HEK293 (cell line): ENCODE data around the gene CORO7.
A peak's percentile ranks its signal among the peaks of the same experiment; 100 is the strongest.

Source experiments
- BCL11B ChIP-seq: fragments of 450-650 bp; formaldehyde crosslinking; IDR thresholded peaks from 2 replicates; pipeline ENCODE4 v1.5.1; 2016; ENCODE audit warnings: low read depth, missing biosample characterization, missing genetic modification characterization
- HOXD13 ChIP-seq: sonication (generic); formaldehyde crosslinking; IDR thresholded peaks from 2 replicates; pipeline ENCODE4 v1.8.0; 2022; ENCODE audit warnings: missing genetic modification reagents, borderline replicate concordance
- KLF1 ChIP-seq: fragments of 450-650 bp; formaldehyde crosslinking; IDR thresholded peaks from 2 replicates; pipeline ENCODE4 v1.5.1; 2016; ENCODE audit warnings: missing biosample characterization, missing genetic modification characterization
- OSR2 ChIP-seq: fragments of 450-650 bp; formaldehyde crosslinking; IDR thresholded peaks from 2 replicates; pipeline ENCODE4 v1.5.1; 2016; ENCODE audit warnings: missing biosample characterization, missing genetic modification characterization
- RBAK ChIP-seq: fragments of 450-650 bp; formaldehyde crosslinking; IDR thresholded peaks from 2 replicates; pipeline ENCODE4 v1.5.1; 2016; ENCODE audit warnings: missing biosample characterization, missing genetic modification characterization
- REPIN1 ChIP-seq: fragments of 450-650 bp; formaldehyde crosslinking; IDR thresholded peaks from 2 replicates; pipeline ENCODE4 v1.5.1; 2017; ENCODE audit warnings: missing biosample characterization, missing genetic modification characterization, low read depth
- SCRT2 ChIP-seq: fragments of 450-650 bp; formaldehyde crosslinking; IDR thresholded peaks from 2 replicates; pipeline ENCODE4 v1.5.1; 2016; ENCODE audit warnings: missing biosample characterization, missing genetic modification characterization
- WT1 ChIP-seq: fragments of 450-650 bp; formaldehyde crosslinking; IDR thresholded peaks from 2 replicates; pipeline ENCODE4 v1.5.1; 2016; ENCODE audit warnings: missing biosample characterization, missing genetic modification characterization
- ZBTB17 ChIP-seq: fragments of 450-650 bp; formaldehyde crosslinking; IDR thresholded peaks from 2 replicates; pipeline ENCODE4 v1.5.1; 2016; ENCODE audit warnings: missing biosample characterization, missing genetic modification characterization
- ZBTB8A ChIP-seq: fragments of 450-650 bp; formaldehyde crosslinking; IDR thresholded peaks from 2 replicates; pipeline ENCODE4 v1.5.1; 2016; ENCODE audit warnings: missing biosample characterization, missing genetic modification characterization
- ZFP37 ChIP-seq: fragments of 450-650 bp; formaldehyde crosslinking; IDR thresholded peaks from 2 replicates; pipeline ENCODE4 v1.5.1; 2016; ENCODE audit warnings: missing biosample characterization, missing genetic modification characterization
- ZNF138 ChIP-seq: fragments of 450-650 bp; formaldehyde crosslinking; IDR thresholded peaks from 2 replicates; pipeline ENCODE4 v1.5.1; 2016; ENCODE audit warnings: missing biosample characterization, missing genetic modification characterization, borderline replicate concordance
- ZNF16 ChIP-seq: fragments of 450-650 bp; formaldehyde crosslinking; IDR thresholded peaks from 2 replicates; pipeline ENCODE4 v1.5.1; 2016; ENCODE audit warnings: low read depth, missing biosample characterization, missing genetic modification characterization
- ZNF2 ChIP-seq: fragments of 450-650 bp; formaldehyde crosslinking; IDR thresholded peaks from 2 replicates; pipeline ENCODE4 v1.5.1; 2016; ENCODE audit warnings: missing biosample characterization, missing genetic modification characterization
- ZNF211 ChIP-seq: fragments of 450-650 bp; formaldehyde crosslinking; IDR thresholded peaks from 2 replicates; pipeline ENCODE4 v1.5.1; 2016; ENCODE audit warnings: low read depth, missing biosample characterization, missing genetic modification characterization
- ZNF404 ChIP-seq: fragments of 450-650 bp; formaldehyde crosslinking; IDR thresholded peaks from 2 replicates; pipeline ENCODE4 v1.5.1; 2017; ENCODE audit warnings: missing biosample characterization, missing genetic modification characterization
- ZNF423 ChIP-seq: fragments of 450-650 bp; formaldehyde crosslinking; IDR thresholded peaks from 2 replicates; pipeline ENCODE4 v1.5.1; 2016; ENCODE audit warnings: missing biosample characterization, missing genetic modification characterization
- ZNF48 ChIP-seq: fragments of 450-650 bp; formaldehyde crosslinking; IDR thresholded peaks from 2 replicates; pipeline ENCODE4 v1.5.1; 2016; ENCODE audit warnings: missing biosample characterization, missing genetic modification characterization
- ZNF571 ChIP-seq: fragments of 450-650 bp; formaldehyde crosslinking; IDR thresholded peaks from 2 replicates; pipeline ENCODE4 v1.5.0; 2017; ENCODE audit warnings: missing biosample characterization, missing genetic modification characterization
- ZNF610 ChIP-seq: fragments of 450-650 bp; formaldehyde crosslinking; IDR thresholded peaks from 2 replicates; pipeline ENCODE4 v1.5.1; 2016; ENCODE audit warnings: missing biosample characterization, missing genetic modification characterization, borderline replicate concordance
- ZNF776 ChIP-seq: fragments of 450-650 bp; formaldehyde crosslinking; IDR thresholded peaks from 2 replicates; pipeline ENCODE4 v1.5.0; 2017; ENCODE audit warnings: missing biosample characterization, missing genetic modification characterization, borderline replicate concordance
- ZSCAN30 ChIP-seq: fragments of 450-650 bp; IDR thresholded peaks from 2 replicates; pipeline ENCODE4 v1.5.1; 2018; ENCODE audit warnings: missing biosample characterization, mild to moderate bottlenecking, missing genetic modification characterization, moderate library complexity
- ZXDB ChIP-seq: fragments of 450-650 bp; formaldehyde crosslinking; IDR thresholded peaks from 2 replicates; pipeline ENCODE4 v1.5.1; 2016; ENCODE audit warnings: missing biosample characterization, missing genetic modification characterization
- TF ChIP-seq, protein P1 (sequence below): fragments of 450-650 bp; formaldehyde crosslinking; IDR thresholded peaks from 2 replicates; pipeline ENCODE4 v1.5.1; 2016; ENCODE audit warnings: missing biosample characterization, missing genetic modification characterization
- TF ChIP-seq, protein P2 (sequence below): fragments of 450-650 bp; formaldehyde crosslinking; IDR thresholded peaks from 2 replicates; pipeline ENCODE4 v1.5.1; 2016; ENCODE audit warnings: missing biosample characterization, missing genetic modification characterization, borderline replicate concordance
- TF ChIP-seq, protein P3 (sequence below): fragments of 450-650 bp; formaldehyde crosslinking; IDR thresholded peaks from 2 replicates; pipeline ENCODE4 v1.5.1; 2016; ENCODE audit warnings: missing biosample characterization, missing genetic modification characterization
- TF ChIP-seq, protein P4 (sequence below): fragments of 450-650 bp; formaldehyde crosslinking; IDR thresholded peaks from 2 replicates; pipeline ENCODE4 v1.5.1; 2017; ENCODE audit warnings: missing biosample characterization, missing genetic modification characterization
- TF ChIP-seq, protein P5 (sequence below): fragments of 450-650 bp; formaldehyde crosslinking; IDR thresholded peaks from 2 replicates; pipeline ENCODE4 v1.5.1; 2017; ENCODE audit warnings: missing biosample characterization, missing genetic modification characterization
- TF ChIP-seq, protein P6 (sequence below): fragments of 450-650 bp; formaldehyde crosslinking; IDR thresholded peaks from 2 replicates; pipeline ENCODE4 v1.5.1; 2016; ENCODE audit warnings: missing biosample characterization, missing genetic modification characterization
- TF ChIP-seq, protein P7 (sequence below): fragments of 450-650 bp; formaldehyde crosslinking; IDR thresholded peaks from 2 replicates; pipeline ENCODE4 v1.5.1; 2016; ENCODE audit warnings: missing biosample characterization, missing genetic modification characterization

CORO7 gene

DNA sequence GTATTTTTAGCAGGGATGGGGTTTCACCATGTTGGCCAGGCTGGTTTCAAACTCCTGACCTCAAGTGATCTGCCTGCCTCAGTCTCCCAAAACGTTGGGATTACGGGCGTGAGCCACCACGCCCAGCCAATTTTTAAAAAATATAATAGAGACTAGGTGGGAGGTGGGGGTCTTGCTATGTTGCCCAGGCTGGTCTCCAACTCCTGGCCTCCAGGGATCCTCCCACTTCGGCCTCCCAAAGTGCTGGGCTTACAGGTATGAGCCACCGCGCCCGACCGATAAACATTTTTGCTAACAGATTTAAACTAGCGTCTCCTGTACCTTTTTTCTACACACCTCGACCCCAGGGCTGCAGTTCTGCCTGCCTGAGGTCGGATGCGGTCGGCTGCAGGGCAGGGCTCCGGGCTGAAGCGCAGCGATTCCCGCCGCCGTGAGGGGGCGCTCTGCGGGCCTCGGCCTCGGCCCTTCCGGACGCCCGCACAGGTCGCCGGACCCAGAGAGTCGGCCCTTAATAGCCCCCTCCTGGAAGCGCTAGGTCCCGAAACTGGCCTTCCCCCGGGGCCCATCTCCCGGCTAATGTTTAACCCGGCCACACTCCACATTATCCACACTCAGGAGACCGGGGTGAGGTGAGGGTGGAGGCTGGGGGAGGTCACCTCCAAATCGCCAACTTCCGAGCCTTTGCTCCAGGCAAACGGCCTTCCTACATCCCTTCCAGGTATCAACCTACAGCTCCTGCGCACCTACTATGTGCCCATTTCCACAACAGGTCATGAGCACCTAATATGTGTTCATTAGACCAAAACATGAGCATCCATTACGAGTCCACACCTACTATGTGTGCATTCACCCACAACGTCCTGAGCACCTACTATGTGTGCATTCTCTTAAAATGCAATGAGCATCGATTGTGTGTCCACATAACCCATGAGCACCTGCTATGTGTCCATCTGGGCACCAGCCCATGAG lies 102.5 kb downstream of the CORO7 start (continued):
- TF ChIP-seq, protein P1, sequence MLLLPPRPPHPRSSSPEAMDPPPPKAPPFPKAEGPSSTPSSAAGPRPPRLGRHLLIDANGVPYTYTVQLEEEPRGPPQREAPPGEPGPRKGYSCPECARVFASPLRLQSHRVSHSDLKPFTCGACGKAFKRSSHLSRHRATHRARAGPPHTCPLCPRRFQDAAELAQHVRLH (tag by site-specific recombination), result peak; percentile 96
- TF ChIP-seq ZBTB17 (tag by site-specific recombination), result peak; percentile 53
- TF ChIP-seq ZBTB8A (tag by site-specific recombination), result peak; percentile 51
- TF ChIP-seq, protein P2, sequence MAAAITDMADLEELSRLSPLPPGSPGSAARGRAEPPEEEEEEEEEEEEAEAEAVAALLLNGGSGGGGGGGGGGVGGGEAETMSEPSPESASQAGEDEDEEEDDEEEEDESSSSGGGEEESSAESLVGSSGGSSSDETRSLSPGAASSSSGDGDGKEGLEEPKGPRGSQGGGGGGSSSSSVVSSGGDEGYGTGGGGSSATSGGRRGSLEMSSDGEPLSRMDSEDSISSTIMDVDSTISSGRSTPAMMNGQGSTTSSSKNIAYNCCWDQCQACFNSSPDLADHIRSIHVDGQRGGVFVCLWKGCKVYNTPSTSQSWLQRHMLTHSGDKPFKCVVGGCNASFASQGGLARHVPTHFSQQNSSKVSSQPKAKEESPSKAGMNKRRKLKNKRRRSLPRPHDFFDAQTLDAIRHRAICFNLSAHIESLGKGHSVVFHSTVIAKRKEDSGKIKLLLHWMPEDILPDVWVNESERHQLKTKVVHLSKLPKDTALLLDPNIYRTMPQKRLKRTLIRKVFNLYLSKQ (tag by site-specific recombination), result no peak
- TF ChIP-seq ZNF211 (tag by site-specific recombination), result no peak
- TF ChIP-seq, protein P3, sequence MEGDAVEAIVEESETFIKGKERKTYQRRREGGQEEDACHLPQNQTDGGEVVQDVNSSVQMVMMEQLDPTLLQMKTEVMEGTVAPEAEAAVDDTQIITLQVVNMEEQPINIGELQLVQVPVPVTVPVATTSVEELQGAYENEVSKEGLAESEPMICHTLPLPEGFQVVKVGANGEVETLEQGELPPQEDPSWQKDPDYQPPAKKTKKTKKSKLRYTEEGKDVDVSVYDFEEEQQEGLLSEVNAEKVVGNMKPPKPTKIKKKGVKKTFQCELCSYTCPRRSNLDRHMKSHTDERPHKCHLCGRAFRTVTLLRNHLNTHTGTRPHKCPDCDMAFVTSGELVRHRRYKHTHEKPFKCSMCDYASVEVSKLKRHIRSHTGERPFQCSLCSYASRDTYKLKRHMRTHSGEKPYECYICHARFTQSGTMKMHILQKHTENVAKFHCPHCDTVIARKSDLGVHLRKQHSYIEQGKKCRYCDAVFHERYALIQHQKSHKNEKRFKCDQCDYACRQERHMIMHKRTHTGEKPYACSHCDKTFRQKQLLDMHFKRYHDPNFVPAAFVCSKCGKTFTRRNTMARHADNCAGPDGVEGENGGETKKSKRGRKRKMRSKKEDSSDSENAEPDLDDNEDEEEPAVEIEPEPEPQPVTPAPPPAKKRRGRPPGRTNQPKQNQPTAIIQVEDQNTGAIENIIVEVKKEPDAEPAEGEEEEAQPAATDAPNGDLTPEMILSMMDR, result peak; percentile 46
- TF ChIP-seq REPIN1 (tag by site-specific recombination), result no peak
- TF ChIP-seq ZNF423 (tag by site-specific recombination), result no peak
- TF ChIP-seq SCRT2 (tag by site-specific recombination), result peak; percentile 69; the same call in 1 of the 2 replicates
- TF ChIP-seq ZNF610, result no peak
- TF ChIP-seq WT1 (tag by site-specific recombination), result no peak
- no peak for TF ChIP-seq ZNF138
- TF ChIP-seq ZNF776 (tag by site-specific recombination), result no peak
- TF ChIP-seq HOXD13, result 0 out of 2 replicates have a peak, but pooled peaks have one; percentile 16
- no peak for TF ChIP-seq ZXDB (tag by site-specific recombination)
- TF ChIP-seq, protein P4, sequence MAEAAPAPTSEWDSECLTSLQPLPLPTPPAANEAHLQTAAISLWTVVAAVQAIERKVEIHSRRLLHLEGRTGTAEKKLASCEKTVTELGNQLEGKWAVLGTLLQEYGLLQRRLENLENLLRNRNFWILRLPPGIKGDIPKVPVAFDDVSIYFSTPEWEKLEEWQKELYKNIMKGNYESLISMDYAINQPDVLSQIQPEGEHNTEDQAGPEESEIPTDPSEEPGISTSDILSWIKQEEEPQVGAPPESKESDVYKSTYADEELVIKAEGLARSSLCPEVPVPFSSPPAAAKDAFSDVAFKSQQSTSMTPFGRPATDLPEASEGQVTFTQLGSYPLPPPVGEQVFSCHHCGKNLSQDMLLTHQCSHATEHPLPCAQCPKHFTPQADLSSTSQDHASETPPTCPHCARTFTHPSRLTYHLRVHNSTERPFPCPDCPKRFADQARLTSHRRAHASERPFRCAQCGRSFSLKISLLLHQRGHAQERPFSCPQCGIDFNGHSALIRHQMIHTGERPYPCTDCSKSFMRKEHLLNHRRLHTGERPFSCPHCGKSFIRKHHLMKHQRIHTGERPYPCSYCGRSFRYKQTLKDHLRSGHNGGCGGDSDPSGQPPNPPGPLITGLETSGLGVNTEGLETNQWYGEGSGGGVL (tag by site-specific recombination), result 0 out of 2 replicates have a peak, but pooled peaks have one; percentile 8
- TF ChIP-seq BCL11B (tag by site-specific recombination), result peak; percentile 96
- TF ChIP-seq, protein P5, sequence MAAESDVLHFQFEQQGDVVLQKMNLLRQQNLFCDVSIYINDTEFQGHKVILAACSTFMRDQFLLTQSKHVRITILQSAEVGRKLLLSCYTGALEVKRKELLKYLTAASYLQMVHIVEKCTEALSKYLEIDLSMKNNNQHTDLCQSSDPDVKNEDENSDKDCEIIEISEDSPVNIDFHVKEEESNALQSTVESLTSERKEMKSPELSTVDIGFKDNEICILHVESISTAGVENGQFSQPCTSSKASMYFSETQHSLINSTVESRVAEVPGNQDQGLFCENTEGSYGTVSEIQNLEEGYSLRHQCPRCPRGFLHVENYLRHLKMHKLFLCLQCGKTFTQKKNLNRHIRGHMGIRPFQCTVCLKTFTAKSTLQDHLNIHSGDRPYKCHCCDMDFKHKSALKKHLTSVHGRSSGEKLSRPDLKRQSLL (tag by site-specific recombination), result no peak
- no peak for TF ChIP-seq ZNF48
- no peak; the same call in none of the 2 replicates for TF ChIP-seq ZSCAN30 (tag by site-specific recombination)
- TF ChIP-seq ZFP37 (tag by site-specific recombination), result no peak; the same call in none of the 2 replicates
- TF ChIP-seq RBAK (tag by site-specific recombination), result no peak
- TF ChIP-seq ZNF16, result no peak
- no peak for TF ChIP-seq OSR2
- TF ChIP-seq, protein P6, sequence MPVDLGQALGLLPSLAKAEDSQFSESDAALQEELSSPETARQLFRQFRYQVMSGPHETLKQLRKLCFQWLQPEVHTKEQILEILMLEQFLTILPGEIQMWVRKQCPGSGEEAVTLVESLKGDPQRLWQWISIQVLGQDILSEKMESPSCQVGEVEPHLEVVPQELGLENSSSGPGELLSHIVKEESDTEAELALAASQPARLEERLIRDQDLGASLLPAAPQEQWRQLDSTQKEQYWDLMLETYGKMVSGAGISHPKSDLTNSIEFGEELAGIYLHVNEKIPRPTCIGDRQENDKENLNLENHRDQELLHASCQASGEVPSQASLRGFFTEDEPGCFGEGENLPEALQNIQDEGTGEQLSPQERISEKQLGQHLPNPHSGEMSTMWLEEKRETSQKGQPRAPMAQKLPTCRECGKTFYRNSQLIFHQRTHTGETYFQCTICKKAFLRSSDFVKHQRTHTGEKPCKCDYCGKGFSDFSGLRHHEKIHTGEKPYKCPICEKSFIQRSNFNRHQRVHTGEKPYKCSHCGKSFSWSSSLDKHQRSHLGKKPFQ (tag by site-specific recombination), result no peak
- TF ChIP-seq, protein P7, sequence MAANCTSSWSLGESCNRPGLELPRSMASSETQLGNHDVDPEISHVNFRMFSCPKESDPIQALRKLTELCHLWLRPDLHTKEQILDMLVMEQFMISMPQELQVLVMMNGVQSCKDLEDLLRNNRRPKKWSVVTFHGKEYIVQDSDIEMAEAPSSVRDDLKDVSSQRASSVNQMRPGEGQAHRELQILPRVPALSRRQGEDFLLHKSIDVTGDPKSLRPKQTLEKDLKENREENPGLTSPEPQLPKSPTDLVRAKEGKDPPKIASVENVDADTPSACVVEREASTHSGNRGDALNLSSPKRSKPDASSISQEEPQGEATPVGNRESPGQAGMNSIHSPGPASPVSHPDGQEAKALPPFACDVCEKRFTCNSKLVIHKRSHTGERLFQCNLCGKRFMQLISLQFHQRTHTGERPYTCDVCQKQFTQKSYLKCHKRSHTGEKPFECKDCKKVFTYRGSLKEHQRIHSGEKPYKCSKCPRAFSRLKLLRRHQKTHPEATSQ (tag by site-specific recombination), result peak; percentile 88
- 0 out of 2 replicates have a peak, but pooled peaks have one; percentile 38 for TF ChIP-seq ZNF2 (tag by site-specific recombination)
- TF ChIP-seq KLF1 (tag by site-specific recombination), result no peak
- no peak for TF ChIP-seq ZNF571 (tag by site-specific recombination)
- no peak for TF ChIP-seq ZNF404 (tag by site-specific recombination)
